ENCODE measurements around the gene MAP3K2. TPM values are rescaled to one million over a fixed set of nuclear protein-coding genes. Genes with fewer than 3 reads are reported as not detected.

The MAP3K2 gene
- total and polyA plus RNA-seq, 10 of the 15 experiments (the other 5 are each of a cell fraction or from before 2014, with no cell fraction given) = 2.7 to 39.6 (median 16.1) TPM

GRCh38 chr2:127408004-127408806, 20.4 kb upstream of the MAP3K2 start (continued):
- peak in 1 of 2 experiments; percentile 64; a peak in 2 of 4 replicates for TF ChIP-seq BHLHE40 (IDR thresholded peaks at IDR 0.05; ENCODE audit: borderline replicate concordance in 1 of 2, low read depth in 2 of 2, low read length in 1 of 2)
- peak; percentile 99 for TF ChIP-seq BACH1 (IDR thresholded peaks at IDR 0.05; ENCODE audit: borderline replicate concordance)
- TF ChIP-seq ATF7 (IDR thresholded peaks at IDR 0.05; ENCODE audit: low read depth) = no peak
- TF ChIP-seq TAF1 (IDR thresholded peaks at IDR 0.05; ENCODE audit: borderline replicate concordance, low read depth, low read length) = no peak
- TF ChIP-seq YY1 (IDR thresholded peaks at IDR 0.05; ENCODE audit: low read depth, low read length) = 0 out of 2 replicates have a peak, but pooled peaks have one; percentile 18
- TF ChIP-seq CEBPZ (IDR thresholded peaks at IDR 0.05; ENCODE audit: low read depth, low read length) = no peak
- TF ChIP-seq MEF2A (IDR thresholded peaks at IDR 0.05; ENCODE audit: insufficient read depth, low read depth, low read length) = no peak
- 0 out of 4 replicates have a peak, but pooled peaks of 1 of the 2 experiments have one; percentile 49 for TF ChIP-seq SRF (IDR thresholded peaks at IDR 0.05; ENCODE audit: low read depth in 2 of 2, low read length in 2 of 2)
- peak; percentile 23; the same call in 1 of the 2 replicates for TF ChIP-seq SMARCA5 (IDR thresholded peaks at IDR 0.05)
